Measurements from ENCODE around the gene PRPF19.

PRPF19 gene

GRCh38 chr11:60905551-60906113 lies 753 bp downstream of the PRPF19 start:
- no peak for DNase-seq (ENCODE audit: low read depth in 2 of 2)

- DNase-seq (ENCODE audit: low read depth in 2 of 2): no peak
These were observed 1.3 kb downstream of the PRPF19 start for GRCh38 chr11:60905047-60905446.

GRCh38 chr11:60902625-60903024 lies 3.8 kb downstream of the PRPF19 start:
- DNase-seq (ENCODE audit: low read depth in 2 of 2): no peak

DNA sequence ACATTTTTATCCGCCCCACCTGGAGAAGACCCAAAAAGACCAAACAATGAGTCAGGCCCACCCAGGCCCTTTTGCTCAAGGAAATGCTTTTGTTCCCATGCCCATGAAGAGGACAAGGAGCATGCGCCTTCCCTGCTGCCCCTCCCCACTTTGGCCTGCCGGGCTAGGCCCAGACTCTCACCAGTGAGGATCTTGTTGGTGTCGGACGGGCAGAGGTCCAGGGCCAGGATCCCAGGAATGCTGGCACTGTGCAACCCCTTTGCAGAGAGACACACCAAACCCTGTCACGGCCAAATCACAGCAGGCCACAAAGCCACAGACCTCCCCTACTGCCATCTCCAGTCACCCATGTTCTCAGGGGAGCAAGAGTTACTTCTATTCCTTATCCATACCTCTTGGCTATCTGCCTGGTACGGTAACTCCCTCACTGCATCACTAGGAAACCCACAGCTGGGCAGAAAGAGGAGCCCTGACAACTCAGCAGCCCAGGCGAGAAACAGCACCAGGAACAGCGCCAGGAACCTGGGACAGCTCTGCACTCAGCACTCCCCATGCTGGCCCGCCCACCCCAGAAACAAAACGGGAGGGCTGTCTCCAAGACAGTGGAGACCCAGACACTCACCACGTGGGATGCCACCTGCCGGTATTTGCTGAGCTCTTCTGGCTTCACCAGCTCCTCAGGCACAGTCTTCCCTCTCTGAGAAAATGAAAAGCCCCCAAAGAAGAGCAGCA lies 5.5 kb downstream of the PRPF19 start:
- no peak for DNase-seq (ENCODE audit: low read depth in 2 of 2)

DNA sequence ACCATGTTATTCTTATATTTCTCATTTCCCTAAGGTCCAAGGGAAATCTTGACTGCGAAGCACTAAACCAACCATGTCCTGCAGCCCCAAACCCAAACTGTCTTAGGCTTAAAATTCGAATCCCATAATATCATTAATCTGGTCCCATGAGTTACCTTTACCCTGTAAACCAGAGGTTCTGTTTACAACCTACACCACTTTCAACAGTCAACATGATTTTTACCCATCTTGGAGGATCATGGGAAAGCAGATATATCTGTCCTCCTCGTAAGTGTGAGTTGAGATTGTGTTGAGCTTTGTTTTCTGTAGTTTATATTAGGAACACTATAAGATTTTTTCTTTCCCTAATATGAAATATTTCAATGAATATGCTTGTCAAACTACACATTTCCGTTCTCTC lies 6.4 kb downstream of the PRPF19 start:
- DNase-seq (ENCODE audit: low read depth in 2 of 2): no peak

GRCh38 chr11:60899046-60899936 lies 7.1 kb downstream of the PRPF19 start:
- no peak for DNase-seq (ENCODE audit: low read depth in 2 of 2)

- DNase-seq (ENCODE audit: low read depth in 2 of 2): no peak
These were observed 8.9 kb downstream of the PRPF19 start for GRCh38 chr11:60897496-60897895.

DNA sequence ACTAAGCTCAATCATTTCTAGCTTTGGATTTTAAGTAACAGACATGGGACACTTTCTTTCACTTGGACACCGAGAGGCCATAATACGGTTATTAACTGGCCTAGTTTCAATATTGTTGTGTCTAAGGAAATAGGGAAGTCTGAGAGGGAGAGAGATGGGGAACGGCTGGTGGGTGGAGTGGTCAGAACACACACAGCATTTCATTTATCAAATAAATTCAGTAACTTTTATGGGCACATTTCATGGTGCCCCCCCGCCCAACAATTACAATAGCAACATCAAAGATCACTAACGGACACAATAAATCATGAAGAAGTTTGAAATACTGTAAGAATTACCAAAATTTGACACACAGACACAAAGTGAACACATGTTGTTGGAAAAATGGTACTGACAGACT lies 10.7 kb downstream of the PRPF19 start:
- no peak for DNase-seq (ENCODE audit: low read depth in 2 of 2)

- no peak for DNase-seq (ENCODE audit: low read depth in 2 of 2)
These were observed 15.2 kb downstream of the PRPF19 start for GRCh38 chr11:60891103-60891741.

DNA sequence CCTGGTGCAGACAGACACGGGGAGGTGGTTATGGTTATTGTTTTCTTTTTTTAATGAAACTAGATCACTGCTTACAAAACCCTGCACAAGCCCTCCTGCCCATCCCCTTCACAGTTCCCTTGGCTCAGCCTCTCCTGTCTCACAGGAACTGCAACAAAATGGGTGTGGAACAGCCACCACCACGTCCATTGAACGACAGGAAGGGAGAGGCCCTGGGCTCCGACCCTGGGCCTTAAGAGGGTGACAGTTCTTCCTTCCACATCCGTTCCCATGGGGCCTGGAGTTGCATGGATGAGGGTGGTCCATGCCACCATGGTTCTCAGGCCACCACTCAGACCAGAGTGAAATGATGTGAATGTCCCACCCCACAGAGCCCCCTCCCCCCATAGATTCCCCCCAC lies 15.7 kb downstream of the PRPF19 start:
- DNase-seq (ENCODE audit: low read depth in 2 of 2): no peak

DNA sequence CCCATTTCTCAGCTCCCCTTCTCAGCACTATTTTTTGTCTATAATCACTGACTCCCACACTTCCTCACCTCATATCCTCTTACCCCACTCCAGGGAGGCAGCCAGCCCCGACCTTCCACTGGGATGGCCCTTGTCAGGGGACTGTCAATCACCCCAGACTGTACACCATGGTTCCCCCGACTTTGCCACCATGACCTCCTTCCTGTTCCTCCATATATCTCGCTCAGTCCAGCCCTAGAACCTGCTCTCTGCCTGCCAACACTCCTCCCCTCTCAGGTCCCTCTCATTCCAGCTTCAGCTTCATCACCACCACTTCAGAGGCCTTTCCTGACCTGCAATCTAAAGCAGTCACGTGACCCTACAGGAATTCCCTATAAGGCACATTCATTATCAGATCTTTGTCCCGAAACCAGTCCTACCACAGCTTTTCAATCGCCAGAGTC lies 16.5 kb downstream of the PRPF19 start:
- DNase-seq (ENCODE audit: low read depth in 2 of 2): no peak

GRCh38 chr11:60887556-60887955 lies 18.8 kb downstream of the PRPF19 start:
- DNase-seq (ENCODE audit: low read depth in 2 of 2): no peak

DNA sequence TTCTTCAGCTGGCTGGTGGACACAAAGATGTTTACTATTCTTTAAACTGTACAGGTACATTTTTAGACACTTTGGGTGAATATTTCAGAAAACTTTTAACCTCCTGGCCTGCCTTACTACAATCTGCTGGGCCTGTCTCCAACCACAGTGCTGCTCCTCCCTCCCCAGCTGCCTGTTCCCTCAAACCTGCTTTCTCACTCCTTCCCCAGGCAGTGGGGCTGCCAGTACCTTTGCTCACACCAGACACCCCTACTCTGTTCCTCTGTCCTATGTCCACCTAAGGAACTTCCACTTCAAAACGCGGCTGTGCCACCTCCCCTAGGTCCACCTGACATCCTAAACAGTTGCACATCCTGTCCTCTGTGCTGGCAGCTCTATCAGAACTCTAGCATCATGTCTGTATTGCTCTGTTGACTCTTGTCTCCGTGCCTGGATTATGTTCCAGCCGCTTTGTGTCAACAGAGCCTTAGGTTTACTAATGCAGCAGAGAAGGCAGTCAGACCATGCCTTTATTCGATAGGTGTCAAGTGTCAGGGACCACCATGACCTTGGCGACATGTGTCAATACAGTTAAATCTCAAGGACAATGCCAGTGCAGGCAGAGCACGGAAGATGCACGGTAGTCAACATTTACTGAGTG lies 25.6 kb downstream of the PRPF19 start:
- no peak for DNase-seq (ENCODE audit: low read depth in 2 of 2)

DNA sequence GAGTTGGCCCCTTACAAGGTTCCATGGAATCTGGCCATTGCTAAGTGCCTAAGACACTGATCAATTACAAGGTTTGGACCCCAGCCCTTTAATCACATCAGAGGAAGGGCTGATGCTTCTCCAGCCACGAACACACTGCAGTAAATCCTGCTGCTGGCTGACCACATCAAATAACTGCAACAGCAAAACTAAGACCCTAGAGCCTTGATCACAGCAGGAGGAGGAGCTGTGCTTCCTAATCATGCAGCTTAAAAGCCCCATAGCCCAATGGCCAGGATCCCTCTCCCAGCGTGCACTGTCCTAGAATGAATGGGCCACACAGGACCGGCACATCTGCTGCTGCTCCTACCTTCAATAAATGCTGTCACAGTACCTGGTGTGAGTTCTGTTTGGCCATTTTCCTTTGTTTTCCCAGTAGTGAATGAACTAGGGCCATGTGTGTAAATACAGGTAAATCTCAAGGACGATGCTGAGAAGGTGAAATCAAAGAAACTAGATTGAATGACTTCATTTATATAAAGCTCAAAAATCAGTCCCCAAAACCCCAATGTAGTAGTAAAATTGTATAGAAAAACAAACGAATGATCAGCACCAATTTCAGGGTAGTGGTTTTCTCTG lies 26.3 kb downstream of the PRPF19 start:
- DNase-seq (ENCODE audit: low read depth in 2 of 2): no peak

GRCh38 chr11:60879104-60879503 lies 27.3 kb downstream of the PRPF19 start:
- no peak for DNase-seq (ENCODE audit: low read depth in 2 of 2)

- DNase-seq (ENCODE audit: low read depth in 2 of 2): no peak
These were observed 27.9 kb downstream of the PRPF19 start for GRCh38 chr11:60878245-60879101.

DNA sequence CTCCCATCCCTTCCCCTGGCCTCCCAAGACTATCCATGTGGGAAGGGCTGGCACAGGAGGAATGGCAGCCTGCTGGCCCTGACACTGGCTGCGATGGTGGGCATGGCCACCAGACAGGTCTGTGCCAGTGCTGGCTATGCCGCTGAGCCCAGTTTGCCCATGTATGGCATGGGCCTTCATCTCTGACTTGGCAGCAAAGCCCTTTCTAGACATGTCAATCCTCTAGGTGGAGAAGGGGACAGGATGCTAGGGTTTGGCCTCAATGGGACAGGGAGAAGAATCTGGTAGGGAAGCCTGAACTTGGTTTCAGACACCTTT lies 30.3 kb downstream of the PRPF19 start:
- DNase-seq (ENCODE audit: low read depth in 2 of 2): no peak

DNA sequence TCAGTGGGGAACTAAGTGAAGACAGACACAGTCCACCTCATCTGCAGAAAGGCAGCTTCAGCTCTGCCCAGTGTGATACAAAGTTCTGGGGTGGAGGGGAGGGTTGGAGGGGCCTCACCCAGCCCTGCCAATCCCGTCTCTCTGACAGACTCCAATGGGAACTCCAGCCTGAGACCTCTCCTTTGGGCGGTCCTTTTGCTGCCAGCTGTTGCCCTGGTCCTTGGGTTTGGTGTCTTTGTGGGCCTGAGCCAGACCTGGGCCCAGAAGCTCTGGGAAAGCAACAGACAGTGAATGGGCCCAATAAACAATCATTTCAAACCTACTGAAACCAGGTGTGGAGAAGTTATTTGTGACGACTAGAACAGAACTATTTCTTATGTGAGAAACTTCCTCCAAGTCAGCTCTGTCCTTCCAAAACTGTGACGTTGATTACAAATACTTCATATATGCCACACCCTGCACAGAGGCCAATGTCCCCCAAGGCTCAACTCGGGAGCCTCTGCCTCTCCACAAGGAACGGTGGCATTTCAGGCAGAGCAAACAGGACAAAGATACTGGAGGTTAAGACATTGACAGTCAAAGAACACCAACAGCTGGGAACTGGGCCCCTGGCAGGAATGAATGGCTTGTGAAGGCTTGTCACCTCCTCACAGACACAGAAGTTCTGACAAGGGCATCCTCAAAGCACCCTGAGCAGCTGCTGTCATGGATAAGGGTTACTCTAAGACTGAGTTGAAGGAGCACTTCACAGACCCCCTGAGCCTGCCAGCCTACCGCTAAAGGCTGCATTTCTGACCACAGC lies 30.8 kb downstream of the PRPF19 start:
- DNase-seq (ENCODE audit: low read depth in 2 of 2): no peak

Data from activated CD8-positive, alpha-beta memory T cell treated with anti-CD3 and anti-CD28 coated beads for 4 hours (primary cell).